Measurements from ENCODE around the gene HPRT1. TPM values are rescaled to one million over a fixed set of nuclear protein-coding genes. Genes with fewer than 3 reads are reported as not detected.
A peak's percentile ranks its signal among the peaks of the same experiment; 100 is the strongest.

Gene HPRT1, protein sequence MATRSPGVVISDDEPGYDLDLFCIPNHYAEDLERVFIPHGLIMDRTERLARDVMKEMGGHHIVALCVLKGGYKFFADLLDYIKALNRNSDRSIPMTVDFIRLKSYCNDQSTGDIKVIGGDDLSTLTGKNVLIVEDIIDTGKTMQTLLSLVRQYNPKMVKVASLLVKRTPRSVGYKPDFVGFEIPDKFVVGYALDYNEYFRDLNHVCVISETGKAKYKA
- total RNA-seq (10 to 100 TPM; 82.4 to 84.5 TPM), polyA plus RNA-seq (67.1 TPM)

DNA sequence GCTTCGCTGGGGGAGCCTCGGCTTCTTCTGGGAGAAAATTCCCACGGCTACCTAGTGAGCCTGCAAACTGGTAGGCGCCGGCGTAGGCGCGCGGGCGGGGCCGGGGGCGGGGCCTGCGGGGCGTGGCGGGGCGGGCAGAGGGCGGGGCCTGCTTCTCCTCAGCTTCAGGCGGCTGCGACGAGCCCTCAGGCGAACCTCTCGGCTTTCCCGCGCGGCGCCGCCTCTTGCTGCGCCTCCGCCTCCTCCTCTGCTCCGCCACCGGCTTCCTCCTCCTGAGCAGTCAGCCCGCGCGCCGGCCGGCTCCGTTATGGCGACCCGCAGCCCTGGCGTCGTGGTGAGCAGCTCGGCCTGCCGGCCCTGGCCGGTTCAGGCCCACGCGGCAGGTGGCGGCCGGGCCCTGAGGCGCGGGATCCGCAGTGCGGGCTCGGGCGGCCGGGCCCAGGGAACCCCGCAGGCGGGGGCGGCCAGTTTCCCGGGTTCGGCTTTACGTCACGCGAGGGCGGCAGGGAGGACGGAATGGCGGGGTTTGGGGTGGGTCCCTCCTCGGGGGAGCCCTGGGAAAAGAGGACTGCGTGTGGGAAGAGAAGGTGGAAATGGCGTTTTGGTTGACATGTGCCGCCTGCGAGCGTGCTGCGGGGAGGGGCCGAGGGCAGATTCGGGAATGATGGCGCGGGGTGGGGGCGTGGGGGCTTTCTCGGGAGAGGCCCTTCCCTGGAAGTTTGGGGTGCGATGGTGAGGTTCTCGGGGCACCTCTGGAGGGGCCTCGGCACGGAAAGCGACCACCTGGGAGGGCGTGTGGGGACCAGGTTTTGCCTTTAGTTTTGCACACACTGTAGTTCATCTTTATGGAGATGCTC is at the start of gene HPRT1:
TSS of gene HPRT1 (plus strand) at position 161 of the 857 bp plus-strand sequence. CDS start at position 308, 147 bp downstream.
- Histone ChIP-seq H3K27me3 (ENCODE audit: insufficient read depth, low read length, poor library complexity, severe bottlenecking) (no peaks in the 10 kb centered on the region), H3K4me3 (ENCODE audit: low read length) (peak within 1 kb of the TSS; percentile 58), H3K27ac (ENCODE audit: low read depth, low read length) (peak within 1 kb of the TSS; percentile 9), H3K4me1 (ENCODE audit: insufficient read depth, low read length) (peaks cover 9% of the 10 kb centered on the region), H3K9me3 (ENCODE audit: low read length) (no peaks in the 10 kb centered on the region), H3K36me3 (ENCODE audit: insufficient read depth, low read length) (no peaks in the 10 kb centered on the region)
- H3K4me3 Mint-ChIP-seq: peak within 1 kb of the TSS; percentile 92 to 97 (median 93)
- ChIA-PET POLR2A (no interaction called here), CTCF (no interaction called here)
- H3K36me3 Mint-ChIP-seq: peaks cover 0 to 1% (median 0%) of the 10 kb centered on the region in 3 donors
- peaks cover 0 to 5% of the 10 kb centered on the region in 2 donors for H3K27me3 Mint-ChIP-seq
- peak; percentile 70 to 83 (median 75) for DNase-seq
- peaks cover 9 to 24% (median 18%) of the 10 kb centered on the region in 3 donors for H3K4me1 Mint-ChIP-seq
- no peaks in the 10 kb centered on the region for H3K9me3 Mint-ChIP-seq
- peak within 1 kb of the TSS in 7 of 8 donors; percentile 55 to 94 (median 86) for H3K27ac Mint-ChIP-seq

DNA sequence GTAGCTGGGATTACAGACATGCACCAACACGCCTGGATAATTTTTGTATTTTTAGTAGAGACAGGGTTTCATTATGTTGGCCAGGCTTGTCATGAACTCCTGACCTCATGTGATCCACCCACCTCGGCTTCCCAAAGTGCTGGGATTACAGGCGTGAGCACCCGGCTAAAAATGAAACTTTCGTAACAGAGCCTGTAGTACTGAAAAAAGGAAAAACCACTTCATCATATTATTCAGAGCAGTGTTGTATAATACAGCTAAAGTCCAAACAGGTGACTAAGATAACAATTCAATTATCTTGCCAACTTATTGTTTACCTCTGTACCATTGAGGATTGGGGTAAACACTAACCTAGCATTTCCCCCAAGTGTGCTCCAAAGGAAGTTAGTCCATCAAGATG is 43.9 kb upstream of the HPRT1 start:
- no peak overlapping the region for H3K4me3 Mint-ChIP-seq
- no peaks in the 10 kb centered on the region for H3K4me1 Mint-ChIP-seq
- H3K36me3 Mint-ChIP-seq: peaks cover 0 to 45% (median 7%) of the 10 kb centered on the region in 3 donors
- Histone ChIP-seq H3K27ac (ENCODE audit: low read depth, low read length) (no peak overlapping the region), H3K4me3 (ENCODE audit: low read length) (no peak overlapping the region), H3K4me1 (ENCODE audit: insufficient read depth, low read length) (no peaks in the 10 kb centered on the region), H3K36me3 (ENCODE audit: insufficient read depth, low read length) (peaks cover 6% of the 10 kb centered on the region), H3K9me3 (ENCODE audit: low read length) (no peaks in the 10 kb centered on the region), H3K27me3 (ENCODE audit: insufficient read depth, low read length, poor library complexity, severe bottlenecking) (no peaks in the 10 kb centered on the region)
- CTCF ChIA-PET: no interaction called here
- POLR2A ChIA-PET: no interaction called here
- no peaks in the 10 kb centered on the region for H3K9me3 Mint-ChIP-seq
- H3K27me3 Mint-ChIP-seq: peaks cover 0 to 7% of the 10 kb centered on the region in 2 donors
- no peak for DNase-seq
- no peak overlapping the region for H3K27ac Mint-ChIP-seq

DNA sequence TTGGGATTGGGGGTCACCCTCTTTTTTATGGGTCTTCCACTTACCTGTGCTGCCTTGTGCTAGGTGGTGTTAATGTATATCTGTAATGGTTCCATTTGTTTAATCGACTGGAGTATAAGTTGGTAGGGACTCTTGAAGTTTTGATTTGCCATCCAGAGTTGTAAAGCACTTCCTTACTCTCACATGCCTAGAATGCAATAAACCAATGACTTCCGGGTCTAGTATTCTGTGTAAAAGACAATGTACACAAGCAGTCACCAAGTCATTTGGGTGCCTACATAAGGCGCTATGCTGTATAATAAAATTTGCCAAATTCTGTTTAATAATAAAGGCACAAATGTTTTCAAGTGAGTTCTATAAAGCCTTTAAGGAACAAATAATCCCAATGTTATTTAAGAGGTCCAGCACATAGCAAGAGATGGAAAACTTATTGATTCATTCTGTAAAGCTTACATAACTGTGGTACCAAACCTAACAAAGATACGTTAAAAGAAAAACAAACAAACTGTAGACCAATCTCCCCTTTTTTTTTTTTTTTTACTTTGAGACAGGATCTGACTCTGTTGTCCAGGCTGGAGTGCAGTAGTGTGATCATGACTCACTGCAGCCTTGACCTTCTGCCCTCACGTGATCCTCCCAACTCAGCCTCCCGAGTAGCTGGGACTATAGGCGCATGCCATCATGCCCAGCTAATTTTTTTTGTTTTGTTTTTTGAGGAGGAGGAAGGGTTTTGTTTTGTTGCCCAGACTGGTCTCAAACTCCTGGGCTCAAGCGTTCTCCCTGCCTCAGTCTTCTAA is 41.5 kb upstream of the HPRT1 start:
- ChIA-PET POLR2A (no interaction called here), CTCF (no interaction called here)
- H3K4me1 Mint-ChIP-seq: no peaks in the 10 kb centered on the region
- H3K4me3 Mint-ChIP-seq: no peak overlapping the region
- H3K27ac ChIP-seq (ENCODE audit: low read depth, low read length): no peak overlapping the region
- H3K27me3 ChIP-seq (ENCODE audit: insufficient read depth, low read length, poor library complexity, severe bottlenecking): no peaks in the 10 kb centered on the region
- H3K36me3 Mint-ChIP-seq: peaks cover 0 to 46% (median 8%) of the 10 kb centered on the region in 3 donors
- no peak overlapping the region for H3K27ac Mint-ChIP-seq
- peaks cover 6% of the 10 kb centered on the region for H3K36me3 ChIP-seq (ENCODE audit: insufficient read depth, low read length)
- peaks cover 0 to 6% of the 10 kb centered on the region in 2 donors for H3K27me3 Mint-ChIP-seq
- H3K4me1 ChIP-seq (ENCODE audit: insufficient read depth, low read length): no peaks in the 10 kb centered on the region
- no peak overlapping the region for H3K4me3 ChIP-seq (ENCODE audit: low read length)
- no peaks in the 10 kb centered on the region for H3K9me3 Mint-ChIP-seq
- no peak for DNase-seq
- no peaks in the 10 kb centered on the region for H3K9me3 ChIP-seq (ENCODE audit: low read length)

DNA sequence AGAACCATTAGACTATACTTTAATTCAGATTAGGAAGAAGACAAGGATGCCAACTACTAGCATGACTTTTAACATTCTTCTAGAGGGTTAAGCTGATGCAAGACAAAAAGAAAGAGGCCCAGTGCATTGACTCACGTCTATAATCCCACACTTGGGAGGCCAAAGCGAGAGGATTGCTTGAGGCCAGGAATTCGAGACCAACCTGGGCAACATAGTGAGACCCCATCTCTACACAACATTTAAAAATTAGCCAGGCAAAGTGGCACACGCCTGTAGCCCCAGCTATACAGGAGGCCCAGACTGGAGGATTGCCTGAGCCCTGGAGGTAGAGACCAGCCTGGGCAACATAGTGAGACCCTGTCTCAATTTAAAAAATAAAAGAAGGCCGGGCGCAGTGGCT is 40.2 kb upstream of the HPRT1 start:
- no peak overlapping the region for H3K27ac ChIP-seq (ENCODE audit: low read depth, low read length)
- no peaks in the 10 kb centered on the region for H3K4me1 ChIP-seq (ENCODE audit: insufficient read depth, low read length)
- ChIA-PET CTCF (interaction anchor here (1.0 kb wide), 1 partner anchor 23 kb away, joined by 3 read pairs; no protein-coding TSS in a partner anchor), POLR2A (no interaction called here)
- no peak overlapping the region for H3K4me3 ChIP-seq (ENCODE audit: low read length)
- Mint-ChIP-seq H3K27me3 (peaks cover 0 to 5% of the 10 kb centered on the region in 2 donors), H3K4me3 (no peak overlapping the region), H3K27ac (no peak overlapping the region), H3K9me3 (no peaks in the 10 kb centered on the region), H3K36me3 (peaks cover 0 to 45% (median 6%) of the 10 kb centered on the region in 3 donors), H3K4me1 (no peaks in the 10 kb centered on the region)
- no peaks in the 10 kb centered on the region for H3K9me3 ChIP-seq (ENCODE audit: low read length)
- DNase-seq: no peak
- H3K27me3 ChIP-seq (ENCODE audit: insufficient read depth, low read length, poor library complexity, severe bottlenecking): no peaks in the 10 kb centered on the region
- peaks cover 6% of the 10 kb centered on the region for H3K36me3 ChIP-seq (ENCODE audit: insufficient read depth, low read length)

DNA sequence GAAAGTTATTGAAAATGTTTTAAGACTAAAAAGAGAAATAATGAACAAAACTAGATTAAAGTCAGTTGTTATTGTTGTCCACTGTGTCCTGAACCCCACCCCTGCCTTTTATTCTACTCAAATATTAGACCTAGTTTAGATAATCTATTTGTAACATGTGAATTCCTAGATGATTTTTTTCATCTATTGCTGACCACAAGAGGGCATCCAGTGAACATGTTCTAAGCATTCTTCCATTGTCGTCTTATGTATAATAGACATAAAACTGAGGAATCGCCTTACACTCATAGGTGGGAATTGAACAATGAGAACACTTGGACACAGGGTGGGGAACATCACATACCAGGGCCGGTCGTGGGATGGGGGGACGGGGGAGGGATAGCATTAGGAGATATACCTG is 36.4 kb upstream of the HPRT1 start:
- Mint-ChIP-seq H3K27me3 (peaks cover 0 to 5% of the 10 kb centered on the region in 2 donors), H3K27ac (no peak overlapping the region), H3K9me3 (no peaks in the 10 kb centered on the region), H3K4me3 (no peak overlapping the region), H3K36me3 (peaks cover 0 to 43% (median 5%) of the 10 kb centered on the region in 3 donors), H3K4me1 (no peaks in the 10 kb centered on the region)
- POLR2A ChIA-PET: no interaction called here
- H3K27me3 ChIP-seq (ENCODE audit: insufficient read depth, low read length, poor library complexity, severe bottlenecking): no peaks in the 10 kb centered on the region
- no peaks in the 10 kb centered on the region for H3K36me3 ChIP-seq (ENCODE audit: insufficient read depth, low read length)
- no peaks in the 10 kb centered on the region for H3K4me1 ChIP-seq (ENCODE audit: insufficient read depth, low read length)
- CTCF ChIA-PET: no interaction called here
- H3K4me3 ChIP-seq (ENCODE audit: low read length): no peak overlapping the region
- no peaks in the 10 kb centered on the region for H3K9me3 ChIP-seq (ENCODE audit: low read length)
- H3K27ac ChIP-seq (ENCODE audit: low read depth, low read length): no peak overlapping the region
- DNase-seq: no peak

DNA sequence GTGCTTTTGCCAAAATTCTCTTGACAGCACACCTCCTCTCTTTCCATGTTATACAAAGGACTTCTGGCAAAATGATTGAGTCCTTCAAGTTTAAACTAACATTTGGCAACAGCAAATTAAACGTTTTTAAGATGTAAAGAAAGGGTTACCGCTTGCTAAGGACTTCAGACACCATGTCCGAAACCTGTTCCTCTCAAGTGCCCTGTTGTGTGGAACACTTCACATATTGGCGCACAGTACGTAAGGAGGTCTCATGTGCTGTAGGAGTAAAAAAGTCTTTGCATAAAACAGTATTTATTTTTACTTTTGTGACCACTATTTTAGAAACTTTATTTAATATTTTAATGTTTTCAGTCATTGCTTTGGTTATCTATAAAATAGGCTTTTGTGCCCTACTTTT is 33.7 kb upstream of the HPRT1 start:
- no peak overlapping the region for H3K4me3 Mint-ChIP-seq
- POLR2A ChIA-PET: no interaction called here
- Histone ChIP-seq H3K4me1 (ENCODE audit: insufficient read depth, low read length) (no peaks in the 10 kb centered on the region), H3K36me3 (ENCODE audit: insufficient read depth, low read length) (no peaks in the 10 kb centered on the region), H3K4me3 (ENCODE audit: low read length) (no peak overlapping the region), H3K9me3 (ENCODE audit: low read length) (no peaks in the 10 kb centered on the region), H3K27me3 (ENCODE audit: insufficient read depth, low read length, poor library complexity, severe bottlenecking) (no peaks in the 10 kb centered on the region), H3K27ac (ENCODE audit: low read depth, low read length) (no peak overlapping the region)
- CTCF ChIA-PET: no interaction called here
- no peaks in the 10 kb centered on the region for H3K27me3 Mint-ChIP-seq
- H3K4me1 Mint-ChIP-seq: no peaks in the 10 kb centered on the region
- DNase-seq: no peak
- no peak overlapping the region for H3K27ac Mint-ChIP-seq
- H3K36me3 Mint-ChIP-seq: peaks cover 0 to 52% (median 3%) of the 10 kb centered on the region in 3 donors
- no peaks in the 10 kb centered on the region for H3K9me3 Mint-ChIP-seq

DNA sequence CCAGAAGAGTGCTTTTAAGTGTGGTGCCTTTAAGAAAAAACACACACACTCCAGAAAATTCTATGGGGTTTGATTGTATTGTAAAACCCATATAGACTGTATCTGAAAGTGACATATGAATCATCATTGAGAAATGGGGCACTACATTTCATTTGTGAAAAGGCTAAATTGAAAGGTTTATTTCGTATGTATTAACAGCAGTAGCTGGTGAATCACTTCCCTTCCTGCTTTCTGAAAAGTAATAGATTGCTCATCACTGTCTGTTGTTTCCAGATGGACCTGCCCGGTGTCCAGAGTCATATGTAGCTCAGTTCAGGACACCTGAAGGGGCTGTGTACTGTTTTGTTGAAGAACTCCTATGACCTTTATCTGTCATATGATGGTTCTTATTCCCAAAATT is 28.1 kb upstream of the HPRT1 start:
- no peak overlapping the region for H3K4me3 ChIP-seq (ENCODE audit: low read length)
- peak overlapping the region in 1 of 8 donors; percentile 54 for H3K27ac Mint-ChIP-seq
- ChIA-PET POLR2A (no interaction called here), CTCF (no interaction called here)
- peaks cover 0 to 2% of the 10 kb centered on the region in 2 donors for H3K27me3 Mint-ChIP-seq
- H3K4me1 ChIP-seq (ENCODE audit: insufficient read depth, low read length): no peaks in the 10 kb centered on the region
- H3K4me3 Mint-ChIP-seq: no peak overlapping the region
- no peaks in the 10 kb centered on the region for H3K27me3 ChIP-seq (ENCODE audit: insufficient read depth, low read length, poor library complexity, severe bottlenecking)
- H3K9me3 ChIP-seq (ENCODE audit: low read length): no peaks in the 10 kb centered on the region
- H3K4me1 Mint-ChIP-seq: no peaks in the 10 kb centered on the region
- no peak overlapping the region for H3K27ac ChIP-seq (ENCODE audit: low read depth, low read length)
- no peaks in the 10 kb centered on the region for H3K36me3 ChIP-seq (ENCODE audit: insufficient read depth, low read length)
- peaks cover 4 to 41% (median 7%) of the 10 kb centered on the region in 3 donors for H3K36me3 Mint-ChIP-seq
- no peaks in the 10 kb centered on the region for H3K9me3 Mint-ChIP-seq
- DNase-seq: no peak

DNA sequence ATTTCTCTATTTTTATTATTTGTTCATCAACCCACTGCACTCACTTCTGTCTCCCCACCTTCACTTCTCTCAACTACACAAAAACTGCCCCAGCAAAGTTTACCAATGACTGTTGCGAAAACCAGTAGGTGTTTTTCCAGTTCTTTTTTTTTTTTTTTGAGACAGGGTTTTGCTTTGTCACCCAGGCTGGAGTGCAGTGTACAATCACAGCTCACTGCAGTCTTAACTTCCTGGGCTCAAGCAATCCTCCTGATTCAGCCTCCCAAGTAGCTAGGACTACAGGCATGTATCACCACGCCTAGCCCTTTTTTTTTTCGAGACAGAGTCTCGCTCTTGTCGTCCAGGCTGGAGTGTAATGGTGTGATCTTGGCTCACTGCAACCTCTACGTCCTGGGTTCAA is 24.1 kb upstream of the HPRT1 start:
- peak overlapping the region in 1 of 8 donors; percentile 56 for H3K27ac Mint-ChIP-seq
- H3K4me3 ChIP-seq (ENCODE audit: low read length): no peak overlapping the region
- H3K27me3 ChIP-seq (ENCODE audit: insufficient read depth, low read length, poor library complexity, severe bottlenecking): no peaks in the 10 kb centered on the region
- H3K36me3 Mint-ChIP-seq: peaks cover 4 to 19% (median 5%) of the 10 kb centered on the region in 3 donors
- no peaks in the 10 kb centered on the region for H3K9me3 Mint-ChIP-seq
- H3K4me1 ChIP-seq (ENCODE audit: insufficient read depth, low read length): no peaks in the 10 kb centered on the region
- ChIA-PET CTCF (no interaction called here), POLR2A (no interaction called here)
- peaks cover 0 to 2% of the 10 kb centered on the region in 2 donors for H3K27me3 Mint-ChIP-seq
- no peak for DNase-seq
- no peak overlapping the region for H3K4me3 Mint-ChIP-seq
- H3K27ac ChIP-seq (ENCODE audit: low read depth, low read length): no peak overlapping the region
- H3K36me3 ChIP-seq (ENCODE audit: insufficient read depth, low read length): no peaks in the 10 kb centered on the region
- H3K4me1 Mint-ChIP-seq: no peaks in the 10 kb centered on the region
- no peaks in the 10 kb centered on the region for H3K9me3 ChIP-seq (ENCODE audit: low read length)

All from CD8-positive, alpha-beta memory T cell (primary cell).